Ovary (tissue), 3 donors: ENCODE data around the gene TIGAR.

Experiments
- EP300 ChIP-seq: sonication (generic); formaldehyde crosslinking; IDR thresholded peaks from one replicate; pipeline ENCODE4 v1.6.1; 2017; ENCODE audit warnings: antibody characterized with exemption
- POLR2A ChIP-seq: fragments of 450-650 bp; IDR thresholded peaks from one replicate; pipeline ENCODE4 v1.6.1; 2017; ENCODE audit warnings: antibody characterized with exemption, mild to moderate bottlenecking, moderate library complexity
- TF ChIP-seq, protein P1 (sequence below), 3 donors: fragments of 450-650 bp in 2 of 3; fragments of 200-600 bp in 1 of 3; IDR thresholded peaks; one replicate each; pipeline versions ENCODE4 v1.5.1 to v1.8.0; 2016 to 2022; ENCODE audit warnings: antibody characterized with exemption in 3 of 3, mild to moderate bottlenecking in 1 of 3
- donor health status: DM: no; HTN: no; CAD: no.

DNA sequence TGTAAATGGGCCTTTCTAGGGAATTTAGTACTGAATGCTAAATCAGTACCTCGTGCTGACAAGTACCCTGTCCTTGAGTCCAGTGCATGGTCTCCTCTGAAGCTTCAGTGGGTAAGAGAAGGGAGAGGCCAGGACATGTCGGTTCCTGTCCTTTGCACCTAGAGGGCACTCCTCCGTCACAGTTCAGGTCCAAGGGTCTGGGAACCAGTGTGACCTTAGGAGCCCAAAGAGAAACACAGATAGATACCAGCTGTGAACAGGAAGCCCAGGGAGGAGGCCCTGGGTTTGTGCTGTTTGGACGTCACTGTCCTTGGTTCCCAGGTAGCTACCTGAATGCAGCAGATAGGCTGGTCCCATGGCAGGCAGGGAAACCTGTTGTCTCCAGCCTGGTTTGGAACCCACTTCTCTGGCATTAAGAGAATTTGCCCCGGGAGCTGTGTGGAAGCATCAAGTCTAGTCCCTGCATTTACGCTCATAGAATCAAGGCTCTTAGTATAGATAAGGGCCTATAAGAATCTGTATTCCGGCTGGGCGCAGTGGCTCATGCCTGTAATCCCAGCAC is 62.4 kb downstream of the TIGAR start:
- TF ChIP-seq, protein P1, sequence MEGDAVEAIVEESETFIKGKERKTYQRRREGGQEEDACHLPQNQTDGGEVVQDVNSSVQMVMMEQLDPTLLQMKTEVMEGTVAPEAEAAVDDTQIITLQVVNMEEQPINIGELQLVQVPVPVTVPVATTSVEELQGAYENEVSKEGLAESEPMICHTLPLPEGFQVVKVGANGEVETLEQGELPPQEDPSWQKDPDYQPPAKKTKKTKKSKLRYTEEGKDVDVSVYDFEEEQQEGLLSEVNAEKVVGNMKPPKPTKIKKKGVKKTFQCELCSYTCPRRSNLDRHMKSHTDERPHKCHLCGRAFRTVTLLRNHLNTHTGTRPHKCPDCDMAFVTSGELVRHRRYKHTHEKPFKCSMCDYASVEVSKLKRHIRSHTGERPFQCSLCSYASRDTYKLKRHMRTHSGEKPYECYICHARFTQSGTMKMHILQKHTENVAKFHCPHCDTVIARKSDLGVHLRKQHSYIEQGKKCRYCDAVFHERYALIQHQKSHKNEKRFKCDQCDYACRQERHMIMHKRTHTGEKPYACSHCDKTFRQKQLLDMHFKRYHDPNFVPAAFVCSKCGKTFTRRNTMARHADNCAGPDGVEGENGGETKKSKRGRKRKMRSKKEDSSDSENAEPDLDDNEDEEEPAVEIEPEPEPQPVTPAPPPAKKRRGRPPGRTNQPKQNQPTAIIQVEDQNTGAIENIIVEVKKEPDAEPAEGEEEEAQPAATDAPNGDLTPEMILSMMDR (IDR thresholded peaks at IDR 0.05): no peak
- TF ChIP-seq POLR2A: no peak
- no peak for TF ChIP-seq EP300
